H1 (cell line): Measurements from ENCODE around the gene FAM13C.

Experiments
- BACH1 ChIP-seq: IDR thresholded peaks from 2 replicates; pipeline ENCODE4 v1.6.1; 2012; ENCODE audit warnings: low read length, improper control_type of control experiment
- POLR2A ChIP-seq, 2 experiments: IDR thresholded peaks; 1 replicate in 1 of 2; 2 replicates in 1 of 2; pipeline ENCODE4 v1.6.1; 2011; ENCODE audit warnings: low read depth in 2 of 2, low read length in 2 of 2, mild to moderate bottlenecking in 2 of 2; ENCODE audit errors: control extremely low read depth in 1 of 2
- TF ChIP-seq, protein P1 (sequence below): IDR thresholded peaks from 2 replicates; pipeline ENCODE4 v1.6.1; 2012; ENCODE audit warnings: inconsistent platforms

GRCh38 chr10:59391060-59391459 lies 28.7 kb upstream of the FAM13C start:
- no peak for TF ChIP-seq POLR2A (IDR thresholded peaks at IDR 0.05; ENCODE audit: control extremely low read depth in 1 of 2, low read depth in 2 of 2, low read length in 2 of 2)
- no peak for TF ChIP-seq BACH1
- TF ChIP-seq, protein P1, sequence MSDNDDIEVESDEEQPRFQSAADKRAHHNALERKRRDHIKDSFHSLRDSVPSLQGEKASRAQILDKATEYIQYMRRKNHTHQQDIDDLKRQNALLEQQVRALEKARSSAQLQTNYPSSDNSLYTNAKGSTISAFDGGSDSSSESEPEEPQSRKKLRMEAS = no peak
